AG10803 (cell line): ENCODE results near the gene LRCH1.
"Not testable (repeated sequence)": the region's sequence is repeated elsewhere in the genome, so short reads cannot be mapped to it uniquely, and the experiment has no call there.

ENCODE experiments used
- DNase-seq: peaks from one replicate; pipeline ENCODE4 v3.0.0; 2010; ENCODE audit warnings: low read depth
- H3K4me3 ChIP-seq: 2 replicates; pipeline ENCODE4 v1.5.1; 2011; ENCODE audit warnings: mild to moderate bottlenecking, low read length, control low read depth
- CTCF ChIP-seq: conservative IDR thresholded peaks from 2 replicates; pipeline ENCODE4 v1.5.1; 2011; ENCODE audit warnings: mild to moderate bottlenecking, low read length, control low read depth, inconsistent platforms

Gene LRCH1

GRCh38 chr13:46761174-46761573, 208.2 kb downstream of the LRCH1 start:
- H3K4me3 ChIP-seq = no peak overlapping the region
- no peak for TF ChIP-seq CTCF
- DNase-seq = no peak

- H3K4me3 ChIP-seq = no peak overlapping the region
- DNase-seq = no peak
Observed at GRCh38 chr13:46761866-46762265, 208.9 kb downstream of the LRCH1 start.

DNA sequence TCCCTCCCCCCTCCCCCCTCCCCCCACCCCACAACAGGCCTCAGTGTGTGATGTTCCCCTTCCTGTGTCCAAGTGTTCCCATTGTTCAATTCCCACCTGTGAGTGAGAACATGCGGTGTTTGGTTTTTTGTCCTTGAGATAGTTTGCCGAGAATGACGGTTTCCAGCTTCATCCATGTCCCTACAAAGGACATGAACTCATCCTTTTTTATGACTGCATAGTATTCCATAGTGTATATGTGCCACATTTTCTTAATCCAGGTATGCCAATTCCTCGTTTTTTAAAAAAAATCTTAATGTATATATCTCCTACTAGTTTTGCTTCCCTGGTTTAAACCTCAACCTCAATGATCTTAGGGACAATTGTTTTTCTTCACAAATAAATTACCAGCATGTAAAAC, 217.0 kb downstream of the LRCH1 start:
- H3K4me3 ChIP-seq, DNase-seq: not testable (repeated sequence)

More at GRCh38 chr13:46761866-46762265, 208.9 kb downstream of the LRCH1 start:
- TF ChIP-seq CTCF = no peak

DNA sequence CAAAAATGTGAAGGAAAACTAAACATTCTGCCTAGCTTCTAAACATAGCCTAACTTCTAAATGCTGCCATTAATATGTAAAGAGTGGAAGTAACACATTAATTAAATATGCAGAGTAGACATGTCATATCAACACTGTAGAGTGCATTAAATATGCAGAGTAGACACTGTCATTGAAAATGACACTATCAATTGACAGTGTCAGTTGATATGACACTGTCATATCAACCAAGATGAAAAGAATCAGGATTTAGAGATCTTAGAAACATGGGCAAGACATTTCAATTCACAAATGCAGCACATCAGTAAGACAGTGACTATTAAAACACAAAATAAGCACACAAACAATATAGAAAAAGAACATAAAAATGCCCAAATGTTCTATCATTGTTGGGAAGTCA, 218.7 kb downstream of the LRCH1 start:
- no peak for DNase-seq
- H3K4me3 ChIP-seq = no peak overlapping the region
- no peak for TF ChIP-seq CTCF

DNA sequence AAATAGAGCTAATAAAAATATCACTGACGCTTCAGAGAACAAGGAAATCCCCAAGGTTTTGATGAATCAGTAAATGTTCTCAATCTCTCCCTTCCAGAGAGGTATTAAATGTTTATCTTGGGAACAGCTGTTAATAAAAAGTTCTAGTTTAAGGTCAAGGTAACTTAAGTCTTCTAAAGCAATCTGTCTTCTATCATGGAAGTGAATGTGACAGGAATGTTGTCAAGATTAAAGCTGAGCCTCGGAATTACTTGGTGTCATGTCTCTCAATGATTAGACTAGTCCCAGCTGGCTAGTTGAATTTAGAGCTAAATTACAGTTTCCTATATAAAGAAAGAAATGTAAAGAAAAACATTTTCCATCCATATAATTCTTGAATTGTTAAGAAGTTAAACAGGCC, 220.6 kb downstream of the LRCH1 start:
- DNase-seq = no peak
- TF ChIP-seq CTCF = no peak
- no peak overlapping the region for H3K4me3 ChIP-seq

- DNase-seq = no peak
- no peak overlapping the region for H3K4me3 ChIP-seq
Observed at GRCh38 chr13:46775385-46776107, 222.6 kb downstream of the LRCH1 start.

GRCh38 chr13:46778095-46778494, 225.1 kb downstream of the LRCH1 start:
- DNase-seq = no peak
- no peak for TF ChIP-seq CTCF
- H3K4me3 ChIP-seq = no peak overlapping the region

More at GRCh38 chr13:46775385-46776107, 222.6 kb downstream of the LRCH1 start:
- TF ChIP-seq CTCF = no peak
